Endothelial cell of umbilical vein (primary cell): ENCODE data around the gene PABPN1. TPM values are rescaled to one million over a fixed set of nuclear protein-coding genes. Genes with fewer than 3 reads are reported as not detected.

ENCODE experiments used
- BruUV-seq: library from RNA; stranded (reverse); fragments of 400-500 nt; replicated peaks from 2 replicates; lab custom pipeline; 2021; lab: Mats Ljungman, UMichigan
- CTCF ChIA-PET: fragments of 300-600, 350-600 bp; sonication (Branson Sonifier 250); formaldehyde crosslinking; loops from one replicate; lab custom pipeline; 2021; ENCODE audit warnings: antibody characterized with exemption, inconsistent platforms; lab: Charles Lee
- POLR2A ChIA-PET: fragments of 300-600, 350-600 bp; sonication (Branson Sonifier 250); formaldehyde crosslinking; loops from one replicate; lab custom pipeline; 2021; ENCODE audit warnings: antibody characterized with exemption, inconsistent platforms; lab: Charles Lee
- DNase-seq: peaks from one replicate; pipeline ENCODE4 v3.0.0-alpha.2; 2011; ENCODE audit warnings: low read depth, low spot score
- FAIRE-seq: peaks from 2 replicates; lab custom pipeline; 2011; peaks lifted over from hg19 to GRCh38; lab: Jason Lieb, UNC
- H2AFZ ChIP-seq: 2 replicates; pipeline ENCODE4 v1.6.0; 2012; ENCODE audit warnings: low read depth, low read length, control low read depth, inconsistent platforms
- H3K27ac ChIP-seq: 2 replicates; pipeline ENCODE4 v1.5.1; 2011; ENCODE audit warnings: low read depth, mild to moderate bottlenecking, control low read depth, low read length, moderate library complexity; ENCODE audit not compliant: insufficient read depth
- H3K27me3 ChIP-seq, 2 experiments: 2 replicates each; pipeline versions ENCODE4 v1.6.0 to v1.6.1; 2011; ENCODE audit warnings: low read length in 2 of 2, mixed read lengths in 1 of 2; ENCODE audit not compliant: control insufficient read depth in 2 of 2, insufficient read depth in 2 of 2
- H3K36me3 ChIP-seq, 2 experiments: 2 replicates in 1 of 2; 3 replicates in 1 of 2; pipeline ENCODE4 v1.5.1; 2011; ENCODE audit warnings: low read length in 2 of 2, mild to moderate bottlenecking in 1 of 2, moderate library complexity in 1 of 2; ENCODE audit not compliant: control insufficient read depth in 2 of 2, insufficient read depth in 2 of 2; ENCODE audit errors: extremely low read depth in 1 of 2
- H3K4me1 ChIP-seq: 3 replicates; pipeline ENCODE4 v1.5.1; 2011; ENCODE audit warnings: mild to moderate bottlenecking, low read length; ENCODE audit not compliant: control insufficient read depth, insufficient read depth; ENCODE audit errors: extremely low read depth
- H3K4me2 ChIP-seq: 2 replicates; pipeline ENCODE4 v1.6.1; 2011; ENCODE audit warnings: low read length, control low read depth, mixed read lengths; ENCODE audit not compliant: insufficient read depth
- H3K4me3 ChIP-seq, 3 experiments: fragments of 200-600 bp in 1 of 3; sonication (generic), shearing (Covaris generic) in 1 of 3; replicated peaks in 1 of 3; 2 replicates each; pipeline ENCODE4 v1.5.1; 2011 to 2016; ENCODE audit warnings: control low read depth in 3 of 3, low read length in 3 of 3, mild to moderate bottlenecking in 2 of 3, inconsistent platforms in 1 of 3, low read depth in 1 of 3, moderate library complexity in 1 of 3; ENCODE audit not compliant: insufficient read depth in 1 of 3
- H3K79me2 ChIP-seq: 2 replicates; pipeline ENCODE4 v1.6.0; 2012; ENCODE audit warnings: low read length, inconsistent platforms; ENCODE audit not compliant: control insufficient read depth, insufficient read depth
- H3K9ac ChIP-seq: replicated peaks from 2 replicates; pipeline ENCODE3; 2011; ENCODE audit warnings: low read length, control low read depth; ENCODE audit not compliant: insufficient read depth; ENCODE audit errors: extremely low read depth
- H3K9me1 ChIP-seq: replicated peaks from 3 replicates; pipeline ENCODE4 v1.6.0; 2011; ENCODE audit warnings: mild to moderate bottlenecking, low read length; ENCODE audit not compliant: control insufficient read depth, insufficient read depth; ENCODE audit errors: extremely low read depth
- H3K9me3 ChIP-seq: replicated peaks from 2 replicates; pipeline ENCODE4 v1.5.1; 2012; ENCODE audit warnings: low read length, inconsistent platforms; ENCODE audit not compliant: control insufficient read depth, insufficient read depth
- H4K20me1 ChIP-seq: replicated peaks from 2 replicates; pipeline ENCODE3; 2011; ENCODE audit warnings: mild to moderate bottlenecking, low read length; ENCODE audit not compliant: control insufficient read depth, insufficient read depth; ENCODE audit errors: extremely low read depth
- CTCF ChIP-seq, 2 donors: IDR thresholded peaks; 1 replicate in 1 of 2; 2 replicates in 1 of 2; pipeline ENCODE4 v1.5.1; 2011; ENCODE audit warnings: low read length in 2 of 2, mild to moderate bottlenecking in 2 of 2, moderate library complexity in 2 of 2, control low read depth in 1 of 2, inconsistent platforms in 1 of 2, low read depth in 1 of 2; ENCODE audit not compliant: insufficient read depth in 1 of 2; ENCODE audit errors: extremely low read depth in 1 of 2
- EZH2 ChIP-seq: IDR thresholded peaks from 2 replicates; pipeline ENCODE4 v1.6.1; 2012; ENCODE audit warnings: borderline replicate concordance, low read depth, mild to moderate bottlenecking, moderate library complexity, low read length, inconsistent platforms; ENCODE audit not compliant: severe bottlenecking
- FOS ChIP-seq: IDR thresholded peaks from 2 replicates; pipeline ENCODE4 v1.6.1; 2011; ENCODE audit warnings: mild to moderate bottlenecking, low read length, moderate library complexity, borderline replicate concordance; ENCODE audit not compliant: insufficient read depth
- GATA2 ChIP-seq: IDR thresholded peaks from 2 replicates; pipeline ENCODE4 v1.7.0; 2011; ENCODE audit warnings: low read depth, mild to moderate bottlenecking, moderate library complexity, mixed read lengths, low read length; ENCODE audit not compliant: insufficient read length, insufficient read depth
- JUN ChIP-seq: IDR thresholded peaks from 2 replicates; pipeline ENCODE4 v1.6.1; 2011; ENCODE audit warnings: borderline replicate concordance, low read depth; ENCODE audit not compliant: insufficient read length, insufficient read depth
- MAX ChIP-seq: IDR thresholded peaks from 2 replicates; pipeline ENCODE4 v1.6.1; 2011; ENCODE audit not compliant: insufficient read depth, insufficient read length
- MYC ChIP-seq: IDR thresholded peaks from one replicate; pipeline ENCODE4 v1.6.1; 2011; ENCODE audit warnings: mild to moderate bottlenecking, low read depth, low read length
- POLR2A ChIP-seq: IDR thresholded peaks from 2 replicates; pipeline ENCODE4 v1.6.1; 2012; ENCODE audit warnings: low read depth, mild to moderate bottlenecking, control low read depth, low read length
- POLR2AphosphoS5 ChIP-seq: IDR thresholded peaks from 2 replicates; pipeline ENCODE4 v1.6.1; 2012; ENCODE audit warnings: low read depth, mild to moderate bottlenecking, control low read depth, low read length, moderate library complexity; ENCODE audit not compliant: insufficient read depth
- dilution Hi-C: fragments of 300-500 bp; cut with MboI; formaldehyde crosslinking; loops from one replicate; pipeline ENCODE4 v1.15.0; 2019; ENCODE audit warnings: low sequenced_read_pairs; ENCODE audit not compliant: extremely low pct_ligation_motif_present
- intact Hi-C: fragments of 100-400 bp; cut with micrococcal nuclease; formaldehyde crosslinking; loops from one replicate; pipeline ENCODE4 v1.10.0; 2022
- polyA plus RNA-seq, 4 experiments: library from polyadenylated mRNA; depleted of rRNA in 3 of 4; stranded (reverse) in 3 of 4; unstranded in 1 of 4; fragments of >200 nt; gene quantifications; 2 replicates each; pipeline versions ENCODE4 v1.2.1 to v1.2.3, GENCODE V29; 2011 to 2012; ENCODE audit warnings: missing spikeins in 1 of 4
- total RNA-seq: library from RNA; stranded (reverse); gene quantifications from 2 replicates; pipeline ENCODE4 v1.2.3, GENCODE V29; 2021

Gene PABPN1
- total and polyA plus RNA-seq, 2 donors (not counting 3 experiments of a cell fraction or from before 2014, with no cell fraction given), result 231 TPM

- Histone ChIP-seq H3K9me1 (no peaks in the 10 kb centered on the region), H3K4me1 (no peaks in the 10 kb centered on the region), H4K20me1 (no peaks in the 10 kb centered on the region), H3K4me2 (peak within 1 kb of the TSS; percentile 17), H3K9ac (no peak within 1 kb of the TSS), H2AFZ (peak within 1 kb of the TSS; percentile 50), H3K4me3 (peak within 1 kb of the TSS in 1 of 3 experiments; percentile 45), H3K27me3 (peaks cover 32 to 36% of the 10 kb centered on the region in 2 experiments), H3K36me3 (no peaks in the 10 kb centered on the region), H3K79me2 (no peaks in the 10 kb centered on the region), H3K9me3 (no peaks in the 10 kb centered on the region), H3K27ac (no peak within 1 kb of the TSS)
- intact Hi-C loops, result no loop called here
- ChIA-PET POLR2A (no interaction called here), CTCF (interaction anchor here (0.6 to 1.9 kb wide), 5 partner anchors 16 to 288 kb away, joined by 3 to 7 read pairs (median 4); no protein-coding TSS in a partner anchor)
- no TSS peak for BruUV-seq
- FAIRE-seq (no peak), DNase-seq (peak; percentile 59)
- dilution Hi-C loops, result no loop called here
- TF ChIP-seq EZH2 (peak; percentile 76), CTCF (IDR thresholded peaks at IDR 0.05; ENCODE audit: extremely low read depth in 1 of 2, insufficient read depth in 1 of 2, low read depth in 1 of 2, low read length in 2 of 2) (no peak)
Measured at GRCh38 chr14:23352506-23353432, 31.5 kb downstream of the PABPN1 start, which contains the start of gene SLC22A17. Gene SLC22A17 (minus strand): TSS chr14:23352887.

- intact Hi-C loops, result no loop called here
- ChIA-PET CTCF (interaction anchor here (1.7 to 1.9 kb wide), 2 partner anchors 16 to 27 kb away, joined by 6 to 7 read pairs; no protein-coding TSS in a partner anchor), POLR2A (no interaction called here)
- H2AFZ ChIP-seq, result no peak overlapping the region
- H3K4me2 ChIP-seq, result no peak overlapping the region
- H3K27me3 ChIP-seq, result peaks cover 32 to 36% of the 10 kb centered on the region in 2 experiments
- no peak overlapping the region for H3K4me3 ChIP-seq
- TF ChIP-seq EZH2 (no peak), POLR2AphosphoS5 (no peak), CTCF (IDR thresholded peaks at IDR 0.05; ENCODE audit: extremely low read depth in 1 of 2, insufficient read depth in 1 of 2, low read depth in 1 of 2, low read length in 2 of 2) (no peak), GATA2 (no peak), POLR2A (no peak), JUN (no peak), MAX (no peak), MYC (no peak), FOS (no peak)
- no peaks in the 10 kb centered on the region for H3K9me3 ChIP-seq
- H4K20me1 ChIP-seq, result no peaks in the 10 kb centered on the region
- dilution Hi-C loops, result no loop called here
- H3K9me1 ChIP-seq, result no peaks in the 10 kb centered on the region
- DNase-seq, result no peak
- no peak for FAIRE-seq
- H3K4me1 ChIP-seq, result no peaks in the 10 kb centered on the region
- BruUV-seq, result no TSS peak
- no peaks in the 10 kb centered on the region for H3K36me3 ChIP-seq
- H3K9ac ChIP-seq, result no peak overlapping the region
- no peak overlapping the region for H3K27ac ChIP-seq
- H3K79me2 ChIP-seq, result no peaks in the 10 kb centered on the region
Measured at GRCh38 chr14:23353433-23353780, 32.1 kb downstream of the PABPN1 start.
